Measurements from ENCODE around the gene HACD2.

Gene HACD2

DNA sequence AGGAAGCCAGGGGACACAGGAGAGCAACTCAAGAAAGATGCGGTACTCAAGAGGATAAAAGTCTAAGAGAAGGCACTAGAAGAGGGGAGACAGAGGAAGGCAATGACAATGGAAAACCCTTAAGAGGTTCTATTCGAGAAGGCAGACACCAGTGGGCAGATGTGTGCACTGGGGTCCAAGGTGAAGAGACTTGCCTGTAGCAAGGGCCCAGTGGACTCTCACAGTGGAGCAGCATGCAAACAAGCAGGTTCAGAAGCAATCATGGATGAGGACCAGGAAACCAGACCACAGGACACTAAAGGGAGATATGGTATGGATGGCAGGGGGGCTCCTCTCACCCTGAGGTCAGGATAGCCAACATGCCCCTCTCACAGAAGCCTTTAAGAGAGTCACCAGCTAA, 138.6 kb downstream of the HACD2 start:
- H3K4me3 ChIP-seq (ENCODE audit: control insufficient read depth, low read depth, low read length): no peak overlapping the region
- DNase-seq (ENCODE audit: low read depth): no peak
- TF ChIP-seq, protein P1, sequence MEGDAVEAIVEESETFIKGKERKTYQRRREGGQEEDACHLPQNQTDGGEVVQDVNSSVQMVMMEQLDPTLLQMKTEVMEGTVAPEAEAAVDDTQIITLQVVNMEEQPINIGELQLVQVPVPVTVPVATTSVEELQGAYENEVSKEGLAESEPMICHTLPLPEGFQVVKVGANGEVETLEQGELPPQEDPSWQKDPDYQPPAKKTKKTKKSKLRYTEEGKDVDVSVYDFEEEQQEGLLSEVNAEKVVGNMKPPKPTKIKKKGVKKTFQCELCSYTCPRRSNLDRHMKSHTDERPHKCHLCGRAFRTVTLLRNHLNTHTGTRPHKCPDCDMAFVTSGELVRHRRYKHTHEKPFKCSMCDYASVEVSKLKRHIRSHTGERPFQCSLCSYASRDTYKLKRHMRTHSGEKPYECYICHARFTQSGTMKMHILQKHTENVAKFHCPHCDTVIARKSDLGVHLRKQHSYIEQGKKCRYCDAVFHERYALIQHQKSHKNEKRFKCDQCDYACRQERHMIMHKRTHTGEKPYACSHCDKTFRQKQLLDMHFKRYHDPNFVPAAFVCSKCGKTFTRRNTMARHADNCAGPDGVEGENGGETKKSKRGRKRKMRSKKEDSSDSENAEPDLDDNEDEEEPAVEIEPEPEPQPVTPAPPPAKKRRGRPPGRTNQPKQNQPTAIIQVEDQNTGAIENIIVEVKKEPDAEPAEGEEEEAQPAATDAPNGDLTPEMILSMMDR (IDR thresholded peaks at IDR 0.05; ENCODE audit: control insufficient read depth, insufficient read depth, low read depth, low read length, missing control alignments): no peak

DNA sequence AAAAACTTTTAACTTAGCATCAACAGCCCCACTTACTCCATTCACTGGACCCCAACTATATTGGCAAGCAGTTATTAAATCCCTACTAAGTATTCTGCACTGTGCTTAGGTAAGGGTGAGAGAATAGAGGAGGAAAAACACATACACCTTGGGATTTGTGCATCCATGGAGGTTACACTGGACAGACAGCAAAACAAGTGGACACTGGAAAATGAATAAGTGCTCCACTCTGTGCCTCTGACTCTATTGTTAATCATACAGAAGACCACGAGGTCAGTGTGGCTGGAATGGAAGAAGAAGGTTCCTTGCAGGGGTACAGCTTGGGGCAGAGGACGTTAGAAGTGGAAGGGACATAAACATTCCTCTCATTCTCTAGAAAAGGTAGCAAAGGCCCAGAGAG, 139.2 kb downstream of the HACD2 start:
- TF ChIP-seq, protein P1 (IDR thresholded peaks at IDR 0.05; ENCODE audit: control insufficient read depth, insufficient read depth, low read depth, low read length, missing control alignments): no peak
- DNase-seq (ENCODE audit: low read depth): no peak
- no peak overlapping the region for H3K4me3 ChIP-seq (ENCODE audit: control insufficient read depth, low read depth, low read length)

GRCh38 chr3:123444744-123445143, 140.1 kb downstream of the HACD2 start:
- DNase-seq (ENCODE audit: low read depth): no peak
- TF ChIP-seq, protein P1 (IDR thresholded peaks at IDR 0.05; ENCODE audit: control insufficient read depth, insufficient read depth, low read depth, low read length, missing control alignments): no peak
- no peak overlapping the region for H3K4me3 ChIP-seq (ENCODE audit: control insufficient read depth, low read depth, low read length)

GRCh38 chr3:123444023-123444422, 140.8 kb downstream of the HACD2 start:
- no peak for DNase-seq (ENCODE audit: low read depth)

DNA sequence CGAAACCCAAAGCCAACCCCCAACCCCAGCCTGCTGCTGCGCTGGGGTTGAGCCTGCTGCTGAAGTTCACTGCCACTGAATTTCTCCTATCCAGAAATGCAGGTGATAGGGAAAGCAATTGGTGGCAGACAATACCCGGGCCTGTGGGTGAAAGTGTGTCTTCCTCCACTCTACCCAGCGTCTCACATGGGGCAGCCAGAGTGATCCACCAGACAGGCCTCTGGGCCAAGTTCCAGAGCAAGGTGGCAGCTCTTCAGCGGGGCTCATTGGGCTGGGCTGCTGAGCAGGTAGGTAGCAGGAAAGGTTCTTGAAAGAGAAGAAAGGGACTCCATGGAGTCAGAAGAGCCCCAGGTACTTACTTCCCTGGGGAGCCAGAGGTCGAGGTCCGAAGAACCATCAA, 141.9 kb downstream of the HACD2 start:
- DNase-seq (ENCODE audit: low read depth): no peak
- H3K4me3 ChIP-seq (ENCODE audit: control insufficient read depth, low read depth, low read length): no peak overlapping the region
- TF ChIP-seq, protein P1 (IDR thresholded peaks at IDR 0.05; ENCODE audit: control insufficient read depth, insufficient read depth, low read depth, low read length, missing control alignments): no peak

More at GRCh38 chr3:123444023-123444422, 140.8 kb downstream of the HACD2 start:
- H3K4me3 ChIP-seq (ENCODE audit: control insufficient read depth, low read depth, low read length): no peak overlapping the region
- TF ChIP-seq, protein P1 (IDR thresholded peaks at IDR 0.05; ENCODE audit: control insufficient read depth, insufficient read depth, low read depth, low read length, missing control alignments): no peak

DNA sequence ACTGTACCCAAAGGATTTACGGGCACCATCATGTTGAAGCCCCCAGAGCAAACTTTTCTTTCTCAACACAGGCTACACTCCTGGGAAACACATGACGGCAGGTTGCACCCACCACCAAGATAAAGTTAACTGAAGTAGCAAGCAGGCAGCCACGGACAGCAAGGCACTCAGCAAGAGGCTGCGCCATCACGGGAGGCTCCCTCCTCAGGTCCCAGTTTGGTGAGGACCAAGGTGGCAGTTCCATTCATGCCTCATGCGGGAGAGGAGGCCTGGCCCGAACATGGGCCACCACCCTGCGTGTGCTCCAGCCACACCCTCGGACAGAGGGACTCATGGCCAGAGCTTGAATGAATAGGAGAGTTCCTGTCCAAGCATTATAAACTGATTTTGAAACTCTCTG, 142.7 kb downstream of the HACD2 start:
- TF ChIP-seq, protein P1 (IDR thresholded peaks at IDR 0.05; ENCODE audit: control insufficient read depth, insufficient read depth, low read depth, low read length, missing control alignments): no peak
- H3K4me3 ChIP-seq (ENCODE audit: control insufficient read depth, low read depth, low read length): no peak overlapping the region
- DNase-seq (ENCODE audit: low read depth): no peak
